Parathyroid adenoma (tissue), 2 donors: ENCODE results near the gene TAF11L10.
"Not testable (repeated sequence)": the region's sequence is repeated elsewhere in the genome, so short reads cannot be mapped to it uniquely, and the experiment has no call there.

Experiments
- H2AFZ ChIP-seq: fragments of 300-600 bp; sonication (generic); one replicate; pipeline ENCODE4 v1.7.0; 2017; ENCODE audit warnings: antibody characterized with exemption, mild to moderate bottlenecking
- H3K27ac ChIP-seq: fragments of 300-600 bp; sonication (generic); one replicate; pipeline ENCODE4 v1.7.0; 2017
- H3K27me3 ChIP-seq: fragments of 300-600 bp; sonication (generic); one replicate; pipeline ENCODE4 v1.7.0; 2017; ENCODE audit warnings: low read length; ENCODE audit not compliant: control insufficient read depth, insufficient read depth
- H3K36me3 ChIP-seq: fragments of 300-600 bp; sonication (generic); one replicate; pipeline ENCODE4 v1.7.0; 2017; ENCODE audit warnings: low read length; ENCODE audit not compliant: control insufficient read depth, insufficient read depth
- H3K4me1 ChIP-seq: fragments of 300-600 bp; sonication (generic); one replicate; pipeline ENCODE4 v1.7.0; 2017; ENCODE audit warnings: control low read depth
- H3K4me2 ChIP-seq: fragments of 300-600 bp; sonication (generic); one replicate; pipeline ENCODE4 v1.7.0; 2017; ENCODE audit warnings: low read length
- H3K4me3 ChIP-seq: fragments of 300-600 bp; sonication (generic); one replicate; pipeline ENCODE4 v1.7.0; 2017; ENCODE audit warnings: low read depth, low read length
- H3K79me2 ChIP-seq: fragments of 300-600 bp; sonication (generic); one replicate; pipeline ENCODE4 v1.7.0; 2017; ENCODE audit warnings: control low read depth
- H3K9ac ChIP-seq: fragments of 300-600 bp; sonication (generic); one replicate; pipeline ENCODE4 v1.7.0; 2017; ENCODE audit warnings: mild to moderate bottlenecking
- H3K9me3 ChIP-seq: fragments of 300-600 bp; sonication (generic); one replicate; pipeline ENCODE4 v1.7.0; 2017; ENCODE audit warnings: low read length; ENCODE audit not compliant: control insufficient read depth
- CTCF ChIP-seq: fragments of 300-600 bp; sonication (generic); IDR thresholded peaks from one replicate; pipeline ENCODE4 v1.7.0; 2017; ENCODE audit warnings: antibody characterized with exemption, mild to moderate bottlenecking
- donor health status: primary hyperparathyroidism.

Gene TAF11L10

GRCh38 chr5:17614872-17615605 lies 17.4 kb upstream of the TAF11L10 start:
- H3K4me1 ChIP-seq = no peaks in the 10 kb centered on the region
- H3K27me3 ChIP-seq = no peaks in the 10 kb centered on the region
- no peaks in the 10 kb centered on the region for H3K9me3 ChIP-seq
- H3K27ac ChIP-seq = no peak overlapping the region
- no peak overlapping the region for H3K4me3 ChIP-seq
- no peak for TF ChIP-seq CTCF
- no peaks in the 10 kb centered on the region for H3K79me2 ChIP-seq
- H3K9ac ChIP-seq = no peak overlapping the region
- H2AFZ ChIP-seq = no peak overlapping the region
- H3K4me2 ChIP-seq = no peak overlapping the region
- H3K36me3 ChIP-seq = no peaks in the 10 kb centered on the region

- H3K27ac ChIP-seq, H3K79me2 ChIP-seq, H3K9ac ChIP-seq, H3K36me3 ChIP-seq, H2AFZ ChIP-seq, H3K4me1 ChIP-seq, H3K4me2 ChIP-seq, H3K4me3 ChIP-seq, H3K9me3 ChIP-seq, H3K27me3 ChIP-seq: not testable (repeated sequence)
These were observed 12.5 kb upstream of the TAF11L10 start, which contains the start of gene TAF11L12 for GRCh38 chr5:17610092-17610491. Gene TAF11L12, plus strand, starts transcription at chr5:17610392.

GRCh38 chr5:17607461-17607860 lies 9.8 kb upstream of the TAF11L10 start:
- H3K4me2 ChIP-seq, H2AFZ ChIP-seq, H3K4me3 ChIP-seq, H3K27me3 ChIP-seq, H3K9ac ChIP-seq, H3K79me2 ChIP-seq, H3K27ac ChIP-seq, H3K36me3 ChIP-seq, H3K4me1 ChIP-seq, H3K9me3 ChIP-seq: not testable (repeated sequence)

- Histone ChIP-seq H2AFZ (no peak overlapping the region), H3K4me1 (no peaks in the 10 kb centered on the region), H3K36me3 (no peaks in the 10 kb centered on the region), H3K79me2 (no peaks in the 10 kb centered on the region), H3K4me2 (no peak overlapping the region), H3K4me3 (no peak overlapping the region), H3K27me3 (no peaks in the 10 kb centered on the region), H3K9me3 (no peaks in the 10 kb centered on the region), H3K27ac (no peak overlapping the region), H3K9ac (no peak overlapping the region)
- no peak for TF ChIP-seq CTCF
These were observed 7.3 kb upstream of the TAF11L10 start for GRCh38 chr5:17604951-17605350.

- H3K36me3 ChIP-seq, H3K27ac ChIP-seq, H2AFZ ChIP-seq, H3K9me3 ChIP-seq, H3K4me2 ChIP-seq, H3K27me3 ChIP-seq, H3K79me2 ChIP-seq, H3K4me1 ChIP-seq, H3K9ac ChIP-seq, H3K4me3 ChIP-seq: not testable (repeated sequence)
These were observed 6.3 kb upstream of the TAF11L10 start, which contains the start of gene TAF11L11 for GRCh38 chr5:17603880-17604279. Gene TAF11L11, plus strand, starts transcription at chr5:17604183.

- not testable (repeated sequence) for H2AFZ ChIP-seq, H3K4me3 ChIP-seq, H3K9ac ChIP-seq, H3K36me3 ChIP-seq, H3K4me1 ChIP-seq, H3K4me2 ChIP-seq, H3K27ac ChIP-seq, H3K9me3 ChIP-seq, H3K27me3 ChIP-seq, H3K79me2 ChIP-seq
These were observed 3.4 kb downstream of the TAF11L10 start, which contains the start of gene TAF11L9 for GRCh38 chr5:17594255-17594654. Gene TAF11L9, minus strand, starts transcription at chr5:17594394.

- not testable (repeated sequence) for H3K4me2 ChIP-seq, H2AFZ ChIP-seq, H3K36me3 ChIP-seq, H3K9me3 ChIP-seq, H3K4me3 ChIP-seq, H3K27ac ChIP-seq, H3K9ac ChIP-seq, H3K27me3 ChIP-seq, H3K79me2 ChIP-seq, H3K4me1 ChIP-seq
These were observed 6.8 kb downstream of the TAF11L10 start, which contains the start of gene TAF11L8 for GRCh38 chr5:17590860-17591259. Gene TAF11L8, minus strand, starts transcription at chr5:17590960.

GRCh38 chr5:17585658-17586057 lies 12.0 kb downstream of the TAF11L10 start, which contains the start of gene TAF11L7:
Gene TAF11L7, minus strand, starts transcription at chr5:17585758.
- not testable (repeated sequence) for H3K9ac ChIP-seq, H2AFZ ChIP-seq, H3K36me3 ChIP-seq

More at GRCh38 chr5:17585658-17586057, 12.0 kb downstream of the TAF11L10 start, which contains the start of gene TAF11L7:
- not testable (repeated sequence) for H3K79me2 ChIP-seq, H3K4me3 ChIP-seq, H3K4me2 ChIP-seq, H3K27me3 ChIP-seq, H3K9me3 ChIP-seq, H3K4me1 ChIP-seq, H3K27ac ChIP-seq
